Activated gamma-delta T cell (primary cell): ENCODE results near the gene LAMP1.
"Not testable (repeated sequence)": the region's sequence is repeated elsewhere in the genome, so short reads cannot be mapped to it uniquely, and the experiment has no call there.

Experiments
- DNase-seq: peaks from one replicate; lab custom pipeline; 2025; lab: John Stamatoyannopoulos, UW
- total RNA-seq, 2 donors: gene quantifications; one replicate each; lab custom pipeline; 2026; lab: John Stamatoyannopoulos, UW

LAMP1 gene, protein sequence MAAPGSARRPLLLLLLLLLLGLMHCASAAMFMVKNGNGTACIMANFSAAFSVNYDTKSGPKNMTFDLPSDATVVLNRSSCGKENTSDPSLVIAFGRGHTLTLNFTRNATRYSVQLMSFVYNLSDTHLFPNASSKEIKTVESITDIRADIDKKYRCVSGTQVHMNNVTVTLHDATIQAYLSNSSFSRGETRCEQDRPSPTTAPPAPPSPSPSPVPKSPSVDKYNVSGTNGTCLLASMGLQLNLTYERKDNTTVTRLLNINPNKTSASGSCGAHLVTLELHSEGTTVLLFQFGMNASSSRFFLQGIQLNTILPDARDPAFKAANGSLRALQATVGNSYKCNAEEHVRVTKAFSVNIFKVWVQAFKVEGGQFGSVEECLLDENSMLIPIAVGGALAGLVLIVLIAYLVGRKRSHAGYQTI
- total RNA-seq, result 173 to 199 reads per million in 2 donors

- DNase-seq, result peak; percentile 99
Observed at GRCh38 chr13:113296823-113297369, at the start of gene LAMP1. Gene LAMP1, plus strand, starts transcription at chr13:113297239. Its CDS starts 196 bp downstream, at chr13:113297435.

DNA sequence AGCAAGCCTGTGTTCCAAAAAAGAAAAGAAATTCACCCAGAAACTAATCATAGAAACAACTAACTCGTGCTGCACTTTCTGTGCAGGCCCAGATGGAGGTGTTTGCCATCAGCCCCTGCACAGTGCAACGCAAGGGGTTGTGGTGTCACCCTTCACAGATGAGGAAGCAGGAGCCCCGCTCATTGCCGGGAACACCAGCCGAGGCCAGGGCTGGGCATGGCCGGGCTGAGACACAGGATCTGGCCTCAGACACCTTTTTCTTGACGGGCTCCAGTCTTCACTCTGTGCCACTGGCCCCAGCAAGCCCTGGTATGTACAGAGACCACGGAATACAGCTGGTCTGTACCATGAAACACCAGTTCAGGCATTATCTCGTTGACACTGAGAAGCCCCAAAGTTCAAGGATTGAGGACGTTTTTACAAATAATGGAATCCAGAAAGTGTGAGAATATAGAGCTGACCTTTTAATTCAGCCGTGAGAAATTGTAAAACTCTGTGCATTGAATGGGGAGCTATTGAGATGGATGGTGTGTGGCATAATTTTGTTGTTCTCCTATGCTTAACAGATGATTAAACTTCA lies 44.4 kb upstream of the LAMP1 start:
- DNase-seq, result no peak

GRCh38 chr13:113257908-113258307 lies 39.1 kb upstream of the LAMP1 start:
- not testable (repeated sequence) for DNase-seq

DNA sequence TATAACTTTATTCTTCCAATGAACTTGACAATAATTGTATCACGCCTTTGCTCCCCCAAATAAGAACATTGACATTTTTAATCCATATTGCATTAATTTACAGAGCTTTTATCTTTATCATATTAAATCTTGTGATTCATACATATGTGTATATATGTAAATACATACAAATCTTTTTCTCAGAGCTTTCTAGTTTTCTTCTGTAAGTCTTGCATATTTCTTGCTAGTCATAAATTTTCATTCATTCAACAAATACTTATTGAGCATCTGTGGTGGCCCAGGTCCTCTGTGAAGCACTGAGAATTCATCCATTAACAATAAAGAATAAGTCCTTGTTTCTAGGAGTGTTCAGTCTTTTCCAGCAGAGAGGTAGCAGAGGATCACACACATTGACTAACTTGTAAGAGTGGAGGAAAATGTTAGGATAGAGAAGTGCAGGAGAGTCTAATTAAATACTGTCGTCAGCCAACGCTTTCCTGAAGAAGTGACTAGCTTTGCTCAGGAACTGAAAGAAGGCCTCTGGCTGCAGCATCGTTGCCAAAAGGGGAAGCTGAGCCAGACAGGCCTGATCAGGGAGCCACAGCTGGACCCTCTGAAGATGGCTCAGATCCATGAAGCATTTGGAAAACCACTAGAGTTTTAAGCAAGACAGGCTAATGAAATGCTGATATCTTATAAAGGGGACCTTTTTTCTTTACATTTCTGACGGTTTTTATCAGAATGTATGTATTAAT lies 38.6 kb upstream of the LAMP1 start:
- DNase-seq, result no peak

DNA sequence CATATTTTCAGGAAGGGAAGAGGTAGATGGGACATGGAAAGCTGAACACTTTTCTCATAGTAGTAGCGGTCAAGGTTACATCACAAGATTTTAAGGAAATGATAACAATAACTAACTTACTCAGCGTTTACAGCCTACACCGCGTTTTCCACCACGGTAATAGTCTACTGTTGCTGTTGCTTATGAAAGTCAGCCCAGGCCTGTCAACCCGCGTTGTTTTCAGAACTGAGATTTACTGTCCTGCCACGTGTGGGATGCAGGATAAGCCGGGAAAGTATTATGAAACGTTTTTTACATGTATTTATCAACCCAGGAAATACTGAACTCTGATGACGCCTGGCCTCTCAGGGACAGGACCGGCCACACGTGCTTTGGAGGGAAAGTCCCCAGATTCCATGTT lies 36.0 kb upstream of the LAMP1 start:
- no peak for DNase-seq

GRCh38 chr13:113263016-113263415 lies 34.0 kb upstream of the LAMP1 start:
- not testable (repeated sequence) for DNase-seq

DNA sequence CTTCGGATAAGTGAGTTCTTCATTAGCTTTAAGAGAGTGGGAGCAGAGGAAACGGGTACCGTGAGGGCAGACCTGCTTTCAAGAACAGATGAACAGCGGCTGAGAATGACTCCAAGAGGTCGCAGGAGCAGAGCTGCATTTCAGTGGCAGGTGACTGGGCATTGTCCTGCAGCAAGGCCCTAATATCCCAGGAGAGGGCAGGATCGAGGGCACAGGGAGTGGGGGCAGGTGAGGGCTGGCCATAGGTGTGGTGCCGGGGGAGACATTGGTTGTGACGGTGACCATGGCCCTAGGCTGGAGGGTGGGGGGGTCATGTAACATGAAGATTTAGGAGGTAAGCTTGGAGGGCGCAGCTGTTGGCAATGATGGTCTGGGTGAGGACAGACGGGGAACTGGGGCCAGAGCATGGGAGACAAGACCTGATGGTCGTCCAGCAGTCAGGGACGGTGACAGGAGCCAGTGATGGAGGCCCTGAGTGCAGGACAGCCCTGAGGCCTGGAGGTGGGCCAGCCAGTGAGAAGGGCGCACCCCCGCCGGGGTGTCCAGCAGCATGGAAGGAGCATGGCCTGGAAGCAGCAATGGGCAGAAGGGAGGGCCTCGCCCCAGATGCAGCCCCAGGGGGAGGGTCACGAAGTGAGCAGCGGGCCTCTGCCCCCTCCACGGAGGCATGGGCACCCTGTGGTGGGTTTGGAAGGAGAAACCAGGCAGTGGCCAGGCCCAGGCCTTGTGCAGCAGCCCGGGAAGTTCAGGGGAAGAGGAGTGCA lies 29.2 kb upstream of the LAMP1 start:
- DNase-seq, result no peak

DNA sequence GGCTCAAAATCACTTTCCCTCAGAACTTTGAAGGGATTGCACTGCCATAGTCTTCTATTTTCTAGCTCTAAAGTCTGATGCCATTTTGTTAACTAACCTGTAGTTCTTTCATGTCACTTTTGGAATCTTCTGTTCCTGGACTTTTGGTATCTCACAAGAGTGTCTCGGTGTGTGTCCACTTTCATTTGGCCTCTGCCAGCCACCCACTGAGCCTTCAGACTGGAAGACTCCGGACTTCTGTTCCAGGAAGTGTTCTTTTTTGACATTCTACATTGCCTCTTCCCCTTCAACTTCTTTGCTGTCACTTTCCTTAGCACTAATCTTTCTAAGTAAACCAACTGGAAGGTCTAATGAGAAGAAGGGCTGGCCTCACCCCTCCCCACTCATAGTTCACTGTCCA lies 25.0 kb upstream of the LAMP1 start:
- no peak for DNase-seq

- no peak for DNase-seq
Observed at GRCh38 chr13:113272701-113273181, 24.3 kb upstream of the LAMP1 start.

GRCh38 chr13:113273321-113273720 lies 23.7 kb upstream of the LAMP1 start:
- DNase-seq, result no peak

GRCh38 chr13:113273851-113274590 lies 23.0 kb upstream of the LAMP1 start:
- no peak for DNase-seq

- no peak for DNase-seq
Observed at GRCh38 chr13:113274721-113275120, 22.3 kb upstream of the LAMP1 start.

GRCh38 chr13:113275387-113275786 lies 21.7 kb upstream of the LAMP1 start:
- DNase-seq, result no peak

DNA sequence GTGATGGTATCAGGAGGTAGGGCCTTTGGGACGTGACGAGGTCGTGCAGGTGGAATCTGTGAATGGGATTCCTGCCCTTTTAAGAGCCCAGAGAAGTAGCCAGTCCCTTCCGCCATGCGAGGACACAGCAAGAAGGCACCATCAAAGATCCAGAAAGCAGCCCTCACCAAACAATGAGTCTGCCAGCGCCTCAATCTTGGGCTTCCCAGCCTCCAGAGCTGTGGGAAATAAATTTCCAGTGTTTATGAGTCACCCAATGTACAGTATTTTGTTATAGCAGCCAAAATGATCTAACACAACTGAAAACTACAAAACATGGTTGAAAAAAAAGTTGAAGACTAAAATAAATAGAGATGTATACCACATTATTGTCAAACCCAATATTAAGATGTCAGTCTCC lies 16.9 kb upstream of the LAMP1 start:
- DNase-seq, result no peak

GRCh38 chr13:113283904-113284303 lies 13.1 kb upstream of the LAMP1 start:
- DNase-seq, result no peak

DNA sequence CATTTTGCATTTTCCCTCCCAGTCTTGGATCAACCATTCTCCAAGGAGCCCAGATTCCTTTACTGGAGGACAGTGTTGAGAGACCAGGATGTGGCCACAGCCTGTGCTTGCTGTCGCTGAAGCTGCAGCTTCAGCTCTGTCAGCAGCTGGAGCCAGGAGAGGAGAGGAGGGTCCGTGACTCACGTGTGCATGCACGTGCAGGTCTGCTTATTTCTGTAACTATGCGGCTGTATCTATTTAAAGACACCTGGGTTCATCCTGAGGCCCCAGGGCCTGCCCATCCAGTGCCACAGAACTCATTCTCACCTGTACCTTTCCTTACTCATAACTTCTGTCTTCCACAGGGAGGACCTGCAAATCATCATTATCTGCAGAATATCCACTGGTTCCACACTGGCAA lies 8.2 kb upstream of the LAMP1 start:
- DNase-seq, result no peak

DNA sequence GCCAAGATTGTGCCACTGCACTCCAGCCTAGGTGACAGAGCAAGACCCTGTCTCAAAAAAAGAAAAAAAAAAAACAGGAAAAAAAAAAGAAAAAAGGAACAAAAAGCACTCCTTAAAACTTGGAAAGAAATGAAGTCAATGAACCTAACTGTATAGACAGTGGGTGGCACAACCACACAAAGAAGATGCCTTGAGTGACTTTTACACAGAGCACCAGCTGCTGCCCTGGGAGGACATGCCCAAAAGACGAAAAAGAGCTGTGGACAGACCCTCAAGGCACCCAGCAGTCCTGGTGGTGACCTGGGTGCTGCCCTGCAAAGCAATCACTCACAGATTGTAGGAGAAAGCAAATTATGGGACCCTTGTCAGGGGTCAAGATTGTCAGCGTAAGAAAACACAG lies 5.9 kb upstream of the LAMP1 start:
- DNase-seq, result no peak

DNA sequence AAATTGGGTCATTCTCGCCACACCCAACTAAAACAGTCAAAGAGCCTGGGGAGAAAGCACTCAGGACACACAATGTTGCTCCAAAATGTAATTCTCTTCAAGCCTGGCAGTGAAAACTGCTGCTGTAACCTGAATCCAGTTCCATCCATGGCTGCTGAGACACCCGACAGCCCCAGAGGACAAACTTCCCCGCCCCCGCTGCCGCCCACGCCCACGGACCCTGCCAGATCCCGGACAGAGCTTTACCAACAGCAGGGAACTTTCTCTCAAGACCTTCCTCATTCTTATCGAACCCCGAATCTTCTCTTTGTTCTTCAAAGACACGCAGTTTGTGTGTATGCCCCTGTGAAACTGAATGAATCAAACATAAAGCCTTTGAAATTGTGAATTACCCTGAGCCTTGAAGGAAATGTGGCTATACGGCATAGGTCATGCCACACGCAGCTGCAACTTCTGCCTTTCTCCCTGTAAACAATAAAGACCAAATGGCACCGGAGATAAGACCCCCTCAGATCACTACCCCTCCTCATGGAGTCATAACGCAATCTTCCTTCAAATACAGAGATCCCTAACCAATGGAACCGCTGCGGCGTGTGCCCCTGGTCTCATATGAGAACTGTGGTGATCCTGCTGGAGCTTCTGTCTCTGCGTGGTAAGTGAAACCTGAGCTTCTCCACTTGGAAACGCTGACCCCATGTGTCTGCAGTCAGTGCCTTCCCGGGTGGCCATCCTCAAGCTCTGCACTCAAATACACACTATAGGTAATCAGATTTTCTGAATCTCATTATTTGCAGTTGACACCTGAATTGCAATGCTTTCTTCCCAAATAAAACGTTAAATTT lies 4.8 kb upstream of the LAMP1 start:
- no peak for DNase-seq

GRCh38 chr13:113293686-113294085 lies 3.4 kb upstream of the LAMP1 start:
- DNase-seq, result no peak

DNA sequence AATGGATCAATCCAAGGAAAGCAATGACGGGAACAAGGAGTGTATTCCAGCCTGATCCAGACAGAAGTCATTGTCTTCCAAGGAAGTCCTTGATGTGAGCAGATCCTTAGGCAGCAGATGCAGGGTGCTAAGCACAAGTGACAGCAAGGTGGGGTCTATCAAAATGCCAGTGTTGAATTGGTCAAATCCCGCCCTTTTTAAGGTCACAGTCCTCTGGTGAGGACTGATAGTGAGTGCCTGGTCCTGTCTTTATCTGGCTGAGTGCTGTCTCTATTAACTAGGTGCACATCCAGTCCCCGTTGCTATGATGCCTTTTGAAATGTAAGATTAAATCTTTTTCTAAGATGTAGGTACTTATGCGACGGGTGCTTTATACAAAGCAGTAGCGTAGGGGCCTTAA lies 1.3 kb upstream of the LAMP1 start:
- DNase-seq, result no peak
